HepG2 (cell line): Measurements from ENCODE around the gene FCHO1. TPM values are rescaled to one million over a fixed set of nuclear protein-coding genes. Genes with fewer than 3 reads are reported as not detected.
A peak's percentile ranks its signal among the peaks of the same experiment; 100 is the strongest.

Experiments
- ATAC-seq: fragments of 200-7000 bp; cut with Tn5 transposase; 3 replicates; pipeline ENCODE4 v1.9.1; 2020; ENCODE audit warnings: mild to moderate bottlenecking, moderate library complexity
- BruUV-seq: library from RNA; stranded (reverse); fragments of 400-500 nt; replicated peaks from 2 replicates; lab custom pipeline; 2021; lab: Mats Ljungman, UMichigan
- CTCF ChIA-PET: fragments of 300-600 bp; formaldehyde crosslinking; extraction: SDS; loops from one replicate; lab custom pipeline; 2021; ENCODE audit warnings: low total read pairs, inconsistent platforms, low intra/inter-chr PET ratio; lab: Yijun Ruan, JAX
- POLR2A ChIA-PET: fragments of 350-600 bp; sonication (Branson Sonifier 250); formaldehyde crosslinking; loops from one replicate; lab custom pipeline; 2020; ENCODE audit warnings: antibody characterized with exemption, inconsistent platforms; lab: Yijun Ruan, JAX
- DNase-seq: peaks from one replicate; pipeline ENCODE4 v3.0.0-alpha.2; 2015; ENCODE audit warnings: low spot score
- FAIRE-seq: peaks from 3 replicates; lab custom pipeline; 2011; peaks lifted over from hg19 to GRCh38; lab: Jason Lieb, UNC
- H2AFZ ChIP-seq: one replicate; pipeline ENCODE4 v1.6.1; 2011; ENCODE audit warnings: low read length, inconsistent platforms
- H3K27ac ChIP-seq: fragments of 300-600 bp; 3 replicates; pipeline ENCODE4 v1.8.0; 2011; ENCODE audit warnings: mixed run types, mild to moderate bottlenecking, mixed read lengths, low read length, inconsistent platforms; ENCODE audit not compliant: insufficient read depth; ENCODE audit errors: extremely low read length
- H3K27me3 ChIP-seq, 2 experiments: fragments of 200-600 bp in 1 of 2; 2 replicates in 1 of 2; 3 replicates in 1 of 2; pipeline versions ENCODE4 v1.6.0 to v1.8.0; 2011; ENCODE audit warnings: low read length in 2 of 2, mild to moderate bottlenecking in 2 of 2, moderate library complexity in 2 of 2, inconsistent platforms in 1 of 2; ENCODE audit not compliant: insufficient read depth in 2 of 2, control insufficient read depth in 1 of 2
- H3K36me3 ChIP-seq, 2 experiments: fragments of 200-600 bp in 1 of 2; replicated peaks in 1 of 2; 2 replicates in 1 of 2; 3 replicates in 1 of 2; pipeline versions ENCODE4 v1.5.1 to v1.8.0; 2011; ENCODE audit warnings: low read length in 2 of 2, inconsistent platforms in 1 of 2; ENCODE audit not compliant: insufficient read depth in 2 of 2, control insufficient read depth in 1 of 2
- H3K4me1 ChIP-seq: 2 replicates; pipeline ENCODE4 v1.5.1; 2012; ENCODE audit warnings: low read length, inconsistent platforms; ENCODE audit not compliant: insufficient read depth
- H3K4me2 ChIP-seq: 2 replicates; pipeline ENCODE4 v1.6.0; 2011; ENCODE audit warnings: low read depth, low read length, inconsistent platforms
- H3K4me3 ChIP-seq, 3 experiments: fragments of 200-600 bp in 1 of 3; sonication (generic), shearing (Covaris generic) in 1 of 3; replicated peaks in 1 of 3; 2 replicates each; pipeline ENCODE4 v1.5.1; 2011 to 2016; ENCODE audit warnings: low read length in 3 of 3, inconsistent platforms in 2 of 3, low read depth in 2 of 3, mild to moderate bottlenecking in 2 of 3, control low read depth in 1 of 3, mixed read lengths in 1 of 3; ENCODE audit not compliant: insufficient read depth in 1 of 3
- H3K79me2 ChIP-seq: one replicate; pipeline ENCODE4 v1.6.1; 2011; ENCODE audit warnings: low read length, inconsistent platforms; ENCODE audit not compliant: insufficient read depth
- H3K9ac ChIP-seq: 2 replicates; pipeline ENCODE4 v1.6.0; 2011; ENCODE audit warnings: mild to moderate bottlenecking, low read depth, low read length, inconsistent platforms; ENCODE audit not compliant: insufficient read depth
- H3K9me3 ChIP-seq: 2 replicates; pipeline ENCODE4 v1.5.1; 2012; ENCODE audit warnings: mild to moderate bottlenecking, low read length
- H4K20me1 ChIP-seq: 2 replicates; pipeline ENCODE4 v1.6.0; 2011; ENCODE audit warnings: inconsistent platforms, mild to moderate bottlenecking, low read length, moderate library complexity; ENCODE audit not compliant: insufficient read depth
- AGO2 ChIP-seq: fragments of 200-400 bp; formaldehyde crosslinking; optimal IDR thresholded peaks from 2 replicates; pipeline ENCODE3; 2017; ENCODE audit warnings: mild to moderate bottlenecking, low read depth, low read length, moderate library complexity
- CREB1 ChIP-seq, 2 experiments: fragments of 450-650 bp in 1 of 2; IDR thresholded peaks; 2 replicates each; pipeline ENCODE4 v1.6.1; 2016 to 2017; ENCODE audit warnings: control low read depth in 1 of 2, mild to moderate bottlenecking in 1 of 2, missing compliant biosample characterization in 1 of 2, missing genetic modification characterization in 1 of 2
- GABPB1 ChIP-seq: IDR thresholded peaks from 2 replicates; pipeline ENCODE4 v1.6.1; 2016; ENCODE audit warnings: mild to moderate bottlenecking, missing genetic modification reagents, moderate library complexity, missing compliant biosample characterization
- HDAC6 ChIP-seq: fragments of 200-600 bp; sonication (generic); IDR thresholded peaks from 2 replicates; pipeline ENCODE4 v1.7.0; 2017; ENCODE audit warnings: mild to moderate bottlenecking, antibody characterized with exemption, low read length, low read depth
- NFYB ChIP-seq: sonication (generic); formaldehyde crosslinking; IDR thresholded peaks from 2 replicates; pipeline ENCODE4 v1.4.0; 2020; ENCODE audit warnings: missing genetic modification reagents
- RCOR2 ChIP-seq: IDR thresholded peaks from 2 replicates; pipeline ENCODE4 v1.6.1; 2016; ENCODE audit warnings: missing biosample characterization, missing genetic modification reagents
- RFXAP ChIP-seq: sonication (generic); formaldehyde crosslinking; IDR thresholded peaks from 2 replicates; pipeline ENCODE4 v1.4.0; 2020; ENCODE audit warnings: missing genetic modification reagents, borderline replicate concordance
- SAP130 ChIP-seq: IDR thresholded peaks from 2 replicates; pipeline ENCODE4 v1.6.1; 2016; ENCODE audit warnings: low read depth
- SPEN ChIP-seq: sonication (generic); formaldehyde crosslinking; IDR thresholded peaks from 2 replicates; pipeline ENCODE4 v1.5.1; 2020; ENCODE audit warnings: low read depth, mild to moderate bottlenecking, missing genetic modification reagents
- ZFAT ChIP-seq: sonication (generic); formaldehyde crosslinking; conservative IDR thresholded peaks from 2 replicates; pipeline ENCODE4 v1.8.1; 2023; ENCODE audit warnings: missing genetic modification reagents, inconsistent platforms
- ZNF10 ChIP-seq: sonication (generic); formaldehyde crosslinking; IDR thresholded peaks from 2 replicates; pipeline ENCODE4 v1.4.0; 2020; ENCODE audit warnings: mild to moderate bottlenecking, low read depth, missing genetic modification reagents, borderline replicate concordance
- ZNF234 ChIP-seq: sonication (generic); formaldehyde crosslinking; conservative IDR thresholded peaks from 2 replicates; pipeline ENCODE4 v1.5.1; 2020; ENCODE audit warnings: mild to moderate bottlenecking, missing genetic modification reagents
- ZNF563 ChIP-seq: sonication (generic); formaldehyde crosslinking; IDR thresholded peaks from 2 replicates; pipeline ENCODE4 v1.8.0; 2022; ENCODE audit warnings: mild to moderate bottlenecking, moderate library complexity, missing genetic modification reagents
- WGBS: methylation state at CpG from one replicate; pipeline ENCODE4 v1.1.6; 2017; ENCODE audit warnings: low lambda C conversion rate; 5-methylcytosine and 5-hydroxymethylcytosine counted together
- in situ Hi-C: cut with HindIII; loops from 2 replicates; pipeline ENCODE4 v1.10.0; 2017; ENCODE audit warnings: low pct_unique_long_range_greater_than_20kb; ENCODE audit not compliant: extremely low pct_ligation_motif_present
- intact Hi-C: fragments of 100-400 bp; cut with micrococcal nuclease; formaldehyde crosslinking; loops from one replicate; pipeline ENCODE4 v1.10.0; 2022; ENCODE audit not compliant: unreplicated experiment
- polyA plus RNA-seq, 8 experiments: library from polyadenylated mRNA; depleted of rRNA in 3 of 8; stranded (reverse) in 7 of 8; unstranded in 1 of 8; fragments of >200 nt; fragmentation: Illumina TruSeq in 4 of 8; extraction: Trizol in 4 of 8; gene quantifications; 2 replicates each; pipeline versions ENCODE4 v1.2.1 to v1.2.3, GENCODE V29; 2011 to 2016; ENCODE audit warnings: low read depth in 4 of 8, missing spikeins in 1 of 8, mixed read lengths in 1 of 8; ENCODE audit not compliant: insufficient read depth in 1 of 8
- total RNA-seq, 5 experiments: library from RNA; depleted of rRNA; stranded (reverse); fragments of >200 nt; fragmentation: Illumina TruSeq; extraction: Trizol; gene quantifications; 2 replicates each; pipeline ENCODE4 v1.2.3, GENCODE V29; 2016; ENCODE audit warnings: low read depth in 1 of 5
- TF ChIP-seq, protein P1 (sequence below): sonication (generic); formaldehyde crosslinking; IDR thresholded peaks from 2 replicates; pipeline ENCODE4 v1.9.0; 2021; ENCODE audit warnings: missing genetic modification reagents, mild to moderate bottlenecking, borderline replicate concordance
- TF ChIP-seq, protein P2 (sequence below): IDR thresholded peaks from 2 replicates; pipeline ENCODE4 v1.6.1; 2016; ENCODE audit warnings: low read depth, control low read depth
- TF ChIP-seq, protein P3 (sequence below): sonication (generic); formaldehyde crosslinking; IDR thresholded peaks from 2 replicates; pipeline ENCODE4 v1.9.0; 2022; ENCODE audit warnings: missing genetic modification reagents, mild to moderate bottlenecking, borderline replicate concordance
- TF ChIP-seq, protein P4 (sequence below): sonication (generic); formaldehyde crosslinking; conservative IDR thresholded peaks from 2 replicates; pipeline ENCODE4 v1.8.0; 2022; ENCODE audit warnings: missing genetic modification reagents

Gene FCHO1
- total and polyA plus RNA-seq, 2 of the 13 experiments (the other 11 are each of a cell fraction or from before 2014, with no cell fraction given) = 1.3 to 3.1 TPM

DNA sequence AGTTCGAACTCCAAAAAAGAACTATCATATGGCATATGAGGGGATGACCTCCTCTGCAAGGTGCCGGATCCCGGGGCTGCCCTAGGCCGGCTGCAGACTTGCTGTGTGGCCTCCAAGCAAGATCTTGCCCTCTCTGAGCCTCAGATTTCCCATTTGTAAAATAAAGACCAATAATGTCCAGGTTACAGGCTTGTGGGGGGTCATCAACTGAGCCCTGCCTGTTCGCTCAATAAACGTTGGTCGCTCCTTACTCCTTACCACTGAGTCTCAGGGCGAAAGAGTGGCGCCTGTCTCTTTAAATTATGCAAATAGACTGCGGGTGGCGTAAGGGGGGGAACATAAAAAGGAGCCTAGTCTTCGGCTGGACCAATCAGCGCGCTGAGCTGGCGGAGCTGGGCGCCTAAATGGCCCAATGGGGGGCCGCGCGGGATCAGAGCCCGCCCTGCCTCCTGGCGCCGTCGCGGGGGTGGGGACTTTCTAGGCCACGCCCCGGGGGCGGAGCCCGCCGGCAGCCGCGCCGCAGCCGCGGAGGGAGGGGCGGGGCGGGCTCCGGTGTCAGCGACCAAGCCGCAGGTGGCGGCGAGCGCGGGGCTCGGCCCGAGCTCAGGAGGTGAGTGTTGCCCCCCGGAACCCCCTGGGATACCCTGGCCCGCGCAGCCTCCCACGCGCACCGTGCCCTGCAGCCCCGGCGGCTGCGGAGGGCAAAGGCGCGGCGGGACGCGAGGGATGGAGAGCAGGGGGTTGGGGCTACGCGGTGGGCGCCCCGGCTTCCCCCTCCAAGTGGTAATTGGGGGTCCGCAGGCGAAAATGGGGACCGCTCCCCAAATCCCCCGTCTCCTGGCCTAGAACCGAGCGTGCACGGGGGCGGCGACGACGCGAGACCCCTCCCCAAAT, 3.8 kb upstream of the FCHO1 start:
- H2AFZ ChIP-seq = no peak overlapping the region
- peak overlapping the region; percentile 46; the same call in 1 of the 2 replicates for H3K9ac ChIP-seq
- WGBS = 20% methylated on average over 10 of the region's 75 CpGs
- no peaks in the 10 kb centered on the region for H3K79me2 ChIP-seq
- peak overlapping the region; percentile 37 to 78 (median 67); a peak in 5 of 6 replicates for H3K4me3 ChIP-seq
- CTCF ChIA-PET = no interaction called here
- peak; percentile 89 for DNase-seq
- no peak overlapping the region for H3K27ac ChIP-seq
- intact Hi-C loops (no loop called here), in situ Hi-C loops (no loop called here)
- H3K27me3 ChIP-seq = no peaks in the 10 kb centered on the region
- no peaks in the 10 kb centered on the region for H3K9me3 ChIP-seq
- H3K4me1 ChIP-seq = peaks cover 46% of the 10 kb centered on the region
- FAIRE-seq = no peak
- peak overlapping the region; percentile 82 for H3K4me2 ChIP-seq
- H4K20me1 ChIP-seq = no peaks in the 10 kb centered on the region
- peak; percentile 95 for ATAC-seq
- H3K36me3 ChIP-seq = no peaks in the 10 kb centered on the region
- no TSS peak for BruUV-seq
- POLR2A ChIA-PET = interaction anchor here (1.0 kb wide), 1 partner anchor 236 kb away, joined by 3 read pairs; the partner anchor contains the start of gene PGLS
- TF ChIP-seq CREB1 (IDR thresholded peaks at IDR 0.05) = peak; percentile 48; the same call in 1 of the 2 replicates
- TF ChIP-seq CREB1 (CRISPR knock-in tag; IDR thresholded peaks at IDR 0.05) = no peak
- peak; percentile 33; the same call in 1 of the 2 replicates for TF ChIP-seq SAP130 (CRISPR knock-in tag)
- TF ChIP-seq, protein P1, sequence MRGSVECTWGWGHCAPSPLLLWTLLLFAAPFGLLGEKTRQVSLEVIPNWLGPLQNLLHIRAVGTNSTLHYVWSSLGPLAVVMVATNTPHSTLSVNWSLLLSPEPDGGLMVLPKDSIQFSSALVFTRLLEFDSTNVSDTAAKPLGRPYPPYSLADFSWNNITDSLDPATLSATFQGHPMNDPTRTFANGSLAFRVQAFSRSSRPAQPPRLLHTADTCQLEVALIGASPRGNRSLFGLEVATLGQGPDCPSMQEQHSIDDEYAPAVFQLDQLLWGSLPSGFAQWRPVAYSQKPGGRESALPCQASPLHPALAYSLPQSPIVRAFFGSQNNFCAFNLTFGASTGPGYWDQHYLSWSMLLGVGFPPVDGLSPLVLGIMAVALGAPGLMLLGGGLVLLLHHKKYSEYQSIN (CRISPR knock-in tag) = no peak
- TF ChIP-seq GABPB1 = peak; percentile 43
- TF ChIP-seq, protein P2, sequence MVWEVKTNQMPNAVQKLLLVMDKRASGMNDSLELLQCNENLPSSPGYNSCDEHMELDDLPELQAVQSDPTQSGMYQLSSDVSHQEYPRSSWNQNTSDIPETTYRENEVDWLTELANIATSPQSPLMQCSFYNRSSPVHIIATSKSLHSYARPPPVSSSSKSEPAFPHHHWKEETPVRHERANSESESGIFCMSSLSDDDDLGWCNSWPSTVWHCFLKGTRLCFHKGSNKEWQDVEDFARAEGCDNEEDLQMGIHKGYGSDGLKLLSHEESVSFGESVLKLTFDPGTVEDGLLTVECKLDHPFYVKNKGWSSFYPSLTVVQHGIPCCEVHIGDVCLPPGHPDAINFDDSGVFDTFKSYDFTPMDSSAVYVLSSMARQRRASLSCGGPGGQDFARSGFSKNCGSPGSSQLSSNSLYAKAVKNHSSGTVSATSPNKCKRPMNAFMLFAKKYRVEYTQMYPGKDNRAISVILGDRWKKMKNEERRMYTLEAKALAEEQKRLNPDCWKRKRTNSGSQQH (CRISPR knock-in tag) = no peak
- TF ChIP-seq ZNF563 (CRISPR knock-in tag) = 0 out of 2 replicates have a peak, but pooled peaks have one; percentile 19
- TF ChIP-seq ZFAT (CRISPR knock-in tag) = no peak
- peak; percentile 21; the same call in 1 of the 2 replicates for TF ChIP-seq SPEN (CRISPR knock-in tag)
- peak; percentile 87 for TF ChIP-seq RCOR2 (CRISPR knock-in tag)
- no peak for TF ChIP-seq ZNF234 (CRISPR knock-in tag)
- TF ChIP-seq AGO2 = no peak
- no peak for TF ChIP-seq ZNF10 (CRISPR knock-in tag)
- TF ChIP-seq, protein P3, sequence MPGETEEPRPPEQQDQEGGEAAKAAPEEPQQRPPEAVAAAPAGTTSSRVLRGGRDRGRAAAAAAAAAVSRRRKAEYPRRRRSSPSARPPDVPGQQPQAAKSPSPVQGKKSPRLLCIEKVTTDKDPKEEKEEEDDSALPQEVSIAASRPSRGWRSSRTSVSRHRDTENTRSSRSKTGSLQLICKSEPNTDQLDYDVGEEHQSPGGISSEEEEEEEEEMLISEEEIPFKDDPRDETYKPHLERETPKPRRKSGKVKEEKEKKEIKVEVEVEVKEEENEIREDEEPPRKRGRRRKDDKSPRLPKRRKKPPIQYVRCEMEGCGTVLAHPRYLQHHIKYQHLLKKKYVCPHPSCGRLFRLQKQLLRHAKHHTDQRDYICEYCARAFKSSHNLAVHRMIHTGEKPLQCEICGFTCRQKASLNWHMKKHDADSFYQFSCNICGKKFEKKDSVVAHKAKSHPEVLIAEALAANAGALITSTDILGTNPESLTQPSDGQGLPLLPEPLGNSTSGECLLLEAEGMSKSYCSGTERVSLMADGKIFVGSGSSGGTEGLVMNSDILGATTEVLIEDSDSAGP (CRISPR knock-in tag) = peak; percentile 100
- TF ChIP-seq RFXAP (CRISPR knock-in tag) = peak; percentile 35; the same call in 1 of the 2 replicates
- TF ChIP-seq NFYB (CRISPR knock-in tag) = peak; percentile 91
- TF ChIP-seq, protein P4, sequence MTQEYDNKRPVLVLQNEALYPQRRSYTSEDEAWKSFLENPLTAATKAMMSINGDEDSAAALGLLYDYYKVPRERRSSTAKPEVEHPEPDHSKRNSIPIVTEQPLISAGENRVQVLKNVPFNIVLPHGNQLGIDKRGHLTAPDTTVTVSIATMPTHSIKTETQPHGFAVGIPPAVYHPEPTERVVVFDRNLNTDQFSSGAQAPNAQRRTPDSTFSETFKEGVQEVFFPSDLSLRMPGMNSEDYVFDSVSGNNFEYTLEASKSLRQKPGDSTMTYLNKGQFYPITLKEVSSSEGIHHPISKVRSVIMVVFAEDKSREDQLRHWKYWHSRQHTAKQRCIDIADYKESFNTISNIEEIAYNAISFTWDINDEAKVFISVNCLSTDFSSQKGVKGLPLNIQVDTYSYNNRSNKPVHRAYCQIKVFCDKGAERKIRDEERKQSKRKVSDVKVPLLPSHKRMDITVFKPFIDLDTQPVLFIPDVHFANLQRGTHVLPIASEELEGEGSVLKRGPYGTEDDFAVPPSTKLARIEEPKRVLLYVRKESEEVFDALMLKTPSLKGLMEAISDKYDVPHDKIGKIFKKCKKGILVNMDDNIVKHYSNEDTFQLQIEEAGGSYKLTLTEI (CRISPR knock-in tag) = no peak
- no peak for TF ChIP-seq HDAC6
